Ureter (tissue), 1 donor: ENCODE results near the gene MET. TPM values are rescaled to one million over a fixed set of nuclear protein-coding genes. Genes with fewer than 3 reads are reported as not detected.

Experiments
- DNase-seq: peaks from one replicate; pipeline ENCODE4 v3.0.0-alpha.2; 2020; ENCODE audit warnings: low spot score
- total RNA-seq: library from RNA; stranded (reverse); gene quantifications from one replicate; pipeline ENCODE4 v1.2.4, GENCODE V29; 2023
- donor health status: DM: yes; HTN: yes; CAD: no.

Gene MET
- total RNA-seq, 1 donor from 2014 or later: 54.1 TPM

- DNase-seq: no peak
Observed at GRCh38 chr7:116665332-116665996, 6.5 kb upstream of the MET start.

DNA sequence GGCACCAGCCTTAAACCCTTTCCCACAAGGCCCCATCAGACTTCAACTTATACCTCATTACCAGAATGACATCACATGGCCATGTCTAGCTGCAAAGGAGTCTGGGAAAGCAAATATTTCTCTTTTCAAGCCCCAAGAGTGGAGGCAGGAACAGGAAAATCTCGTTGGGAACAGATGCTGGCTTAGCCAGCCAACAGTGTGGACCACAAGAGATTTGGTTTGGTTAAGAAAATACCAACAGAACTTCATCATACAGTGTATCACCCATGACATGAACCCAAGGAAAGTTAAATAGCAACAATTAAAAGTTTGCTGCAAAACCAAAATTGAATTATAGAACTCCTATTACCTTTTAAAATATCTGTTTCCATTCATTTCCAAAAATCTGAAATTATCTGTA is 2.2 kb upstream of the MET start:
- DNase-seq: no peak

- no peak for DNase-seq
Observed at GRCh38 chr7:116670409-116671015, 1.5 kb upstream of the MET start.

- DNase-seq: no peak
Observed at GRCh38 chr7:116671111-116671510, 885 bp upstream of the MET start.

- DNase-seq: no peak
Observed at GRCh38 chr7:116672596-116673456, 830 bp downstream of the MET start.

DNA sequence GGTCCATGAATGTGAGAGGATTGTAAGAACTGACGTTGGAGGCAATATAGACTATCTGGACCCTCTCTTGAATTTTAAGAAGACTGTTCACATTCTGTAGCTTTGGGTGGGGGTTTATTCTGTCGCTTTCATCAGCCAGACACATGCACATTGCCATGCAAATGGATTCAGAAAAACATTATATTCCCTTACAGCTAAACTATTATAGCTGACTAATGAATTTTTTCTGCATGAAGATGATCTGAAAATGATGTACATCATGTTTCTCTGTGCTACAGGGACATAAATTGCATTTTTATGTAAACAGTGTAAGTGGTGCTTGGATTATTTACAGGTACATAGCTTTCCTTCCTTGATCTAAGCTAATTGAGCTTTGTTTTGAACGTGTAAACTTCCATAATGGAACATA is 1.5 kb downstream of the MET start:
- DNase-seq: no peak

GRCh38 chr7:116674508-116675173 is 2.6 kb downstream of the MET start:
- no peak for DNase-seq

DNA sequence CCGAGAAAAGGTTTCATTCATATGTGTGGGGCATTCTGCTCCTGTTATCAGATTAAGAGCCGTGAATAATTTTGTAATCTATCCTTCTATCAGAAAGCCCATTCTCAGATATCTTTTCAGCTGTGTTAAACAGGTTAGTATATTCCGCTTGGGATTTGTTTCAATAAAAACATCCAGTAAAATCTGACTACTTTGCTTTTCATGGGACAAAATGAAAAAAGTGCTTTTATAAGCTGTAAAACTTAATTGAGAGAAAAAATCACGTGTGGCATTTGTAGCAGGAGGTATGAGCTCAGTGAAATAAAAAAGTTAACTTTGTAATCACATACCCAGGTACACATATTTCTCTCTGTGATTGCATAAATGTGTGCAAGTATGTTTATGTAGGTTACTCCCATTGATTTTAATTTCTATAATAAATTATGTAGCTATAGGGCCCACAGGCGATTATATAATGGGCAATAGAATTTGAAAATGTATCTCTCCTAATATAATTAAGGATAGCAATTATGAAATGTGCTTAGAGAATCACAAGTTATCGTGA is 3.9 kb downstream of the MET start:
- DNase-seq: no peak

DNA sequence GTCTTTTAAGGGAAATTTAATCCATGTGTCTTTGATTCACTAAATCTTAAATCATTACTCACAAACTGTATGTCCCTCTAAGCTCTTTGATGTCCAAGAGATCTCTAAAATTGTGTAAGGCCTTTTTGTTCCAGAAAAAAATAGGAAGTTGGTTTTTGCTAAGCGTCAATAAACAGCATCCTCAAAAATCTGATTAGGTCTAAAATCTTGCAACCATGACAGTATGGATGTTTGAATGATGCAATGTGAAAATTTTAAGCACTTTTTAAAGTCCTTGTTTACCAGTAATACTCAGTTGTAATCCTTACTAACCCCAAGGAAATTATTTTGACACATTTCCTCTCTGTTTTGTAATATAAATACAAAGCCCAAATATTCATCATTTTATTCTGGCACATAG is 6.8 kb downstream of the MET start:
- no peak for DNase-seq

GRCh38 chr7:116679500-116679899 is 7.5 kb downstream of the MET start:
- DNase-seq: no peak

DNA sequence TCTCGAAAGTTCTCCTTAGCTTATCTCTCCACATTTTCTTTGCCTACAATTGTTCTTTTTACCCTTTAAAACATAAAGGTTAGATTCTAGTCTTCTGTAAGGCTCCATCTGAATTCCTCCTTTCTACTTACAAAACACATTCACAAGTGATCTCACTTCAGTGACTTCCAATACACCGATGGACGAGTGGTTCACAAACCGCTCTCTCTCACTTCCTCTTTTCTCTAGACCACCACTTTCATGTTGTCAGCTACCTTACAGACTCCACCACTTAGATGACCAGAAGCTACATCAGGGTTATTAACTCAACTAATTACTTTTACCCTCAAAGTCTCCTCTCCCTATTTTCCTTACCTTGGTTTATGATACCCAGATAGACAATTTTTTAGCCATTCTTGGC is 11.8 kb downstream of the MET start:
- DNase-seq: no peak

- DNase-seq: no peak
Observed at GRCh38 chr7:116686033-116686432, 14.0 kb downstream of the MET start.

GRCh38 chr7:116686812-116687419 is 14.9 kb downstream of the MET start:
- DNase-seq: no peak

DNA sequence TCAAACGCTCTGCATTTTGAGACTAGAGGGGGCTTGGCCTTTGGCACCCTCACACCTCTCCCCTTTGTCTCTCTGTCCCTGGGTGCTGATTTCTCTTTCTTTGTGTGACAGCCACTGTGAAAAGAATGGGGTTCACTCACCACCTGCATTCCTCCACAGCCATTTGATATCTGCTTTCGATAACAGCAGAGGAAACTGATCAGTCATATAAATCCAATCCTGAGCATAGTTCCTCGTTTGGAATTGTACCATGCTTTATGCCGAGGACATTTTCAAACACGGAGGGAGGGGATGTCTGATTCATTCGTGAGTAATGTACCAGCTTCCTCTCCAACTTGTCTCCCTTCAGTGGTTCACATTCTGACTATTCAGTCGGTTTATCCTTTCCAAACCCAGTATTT is 15.8 kb downstream of the MET start:
- no peak for DNase-seq

GRCh38 chr7:116689790-116690259 is 17.8 kb downstream of the MET start:
- no peak for DNase-seq

DNA sequence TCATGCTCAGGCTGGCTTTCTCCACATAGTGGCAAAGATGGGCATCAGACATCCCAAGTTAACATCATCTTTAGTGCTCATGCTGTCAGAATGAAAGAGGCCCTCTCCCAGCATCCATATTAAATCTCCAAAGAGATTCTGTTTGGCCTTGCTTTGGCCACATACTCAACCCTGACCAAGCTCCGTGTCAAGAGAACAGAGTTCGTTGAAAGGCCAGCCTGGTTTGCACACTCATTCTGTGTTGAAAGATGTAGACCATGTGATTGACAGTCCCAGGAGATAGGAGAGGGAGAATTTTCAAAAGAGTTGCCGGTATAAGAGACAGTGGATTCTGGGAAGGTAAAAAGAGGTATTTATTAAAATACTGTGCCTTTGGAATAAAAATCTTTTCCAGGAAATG is 19.7 kb downstream of the MET start:
- no peak for DNase-seq

DNA sequence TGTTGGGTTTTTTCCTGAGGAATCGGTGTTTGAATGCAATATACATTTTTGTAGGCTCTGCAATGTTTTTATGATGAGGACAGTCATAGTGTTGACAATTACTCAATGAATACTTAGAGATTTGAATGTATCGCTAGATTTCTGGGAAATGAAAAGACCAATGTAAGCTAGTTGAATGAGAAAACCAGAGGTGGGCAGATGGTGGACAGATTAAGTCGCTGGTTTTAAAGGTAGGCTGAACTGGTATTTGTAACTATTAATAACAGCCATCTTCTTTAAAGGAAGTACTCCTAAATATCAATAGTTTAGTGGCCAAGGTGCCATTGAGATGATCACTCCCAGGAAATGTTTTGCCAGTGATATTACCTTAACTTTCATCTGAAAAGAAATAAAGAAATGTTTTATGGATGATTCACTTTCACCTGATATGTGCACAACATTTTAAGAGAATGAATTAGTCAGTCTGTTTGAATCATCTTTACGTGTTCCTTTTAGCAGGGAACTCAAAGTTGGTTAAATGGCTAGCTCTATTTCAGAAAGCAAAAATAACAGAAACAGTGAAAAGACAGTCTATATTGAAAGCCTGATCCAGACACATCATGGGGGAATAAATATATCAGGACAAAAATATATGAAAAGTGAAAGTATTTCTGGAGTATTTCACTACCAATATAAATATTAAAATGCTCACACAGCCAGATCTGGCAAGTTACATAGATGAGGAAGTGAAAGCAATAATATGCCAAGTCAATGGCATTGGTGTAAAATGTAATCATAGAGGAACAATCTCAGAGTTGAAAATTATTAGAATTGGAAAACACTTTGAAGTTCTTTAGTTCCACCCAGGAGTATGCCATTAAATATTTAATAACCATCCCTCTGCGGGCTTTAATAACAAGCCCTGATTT is 20.7 kb downstream of the MET start:
- DNase-seq: no peak

DNA sequence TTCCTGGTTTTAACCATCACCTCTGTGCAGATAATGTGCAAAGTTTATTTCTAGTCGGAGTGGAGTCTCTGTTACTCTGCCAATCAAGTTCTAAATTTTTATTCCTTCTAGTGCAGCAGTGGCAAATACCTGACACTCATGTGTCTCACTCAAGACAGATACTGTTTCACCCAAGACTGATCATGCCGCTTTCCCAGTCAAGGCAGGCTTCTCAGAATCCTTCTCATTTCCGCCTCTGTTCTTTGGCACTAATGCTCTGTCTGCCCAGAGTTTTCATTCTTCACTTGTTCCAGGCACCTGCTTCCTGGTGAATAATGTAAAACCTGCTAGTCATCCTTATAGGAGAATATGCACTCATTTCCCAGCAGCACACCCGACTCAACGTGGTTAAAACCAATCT is 24.7 kb downstream of the MET start:
- no peak for DNase-seq

- DNase-seq: no peak
Observed at GRCh38 chr7:116697152-116697551, 25.2 kb downstream of the MET start.

- DNase-seq: no peak
Observed at GRCh38 chr7:116697761-116698160, 25.8 kb downstream of the MET start.
